Measurements from ENCODE around the gene INPP4A.

- TF ChIP-seq CTCF (IDR thresholded peaks at IDR 0.05) (no peak), POLR2A (IDR thresholded peaks at IDR 0.05) (no peak)
Observed at GRCh38 chr2:98446850-98447249, 2.2 kb downstream of the INPP4A start.
